ENCODE measurements around the gene DISC1.
A peak's percentile ranks its signal among the peaks of the same experiment; 100 is the strongest.
"Not testable (repeated sequence)": the region's sequence is repeated elsewhere in the genome, so short reads cannot be mapped to it uniquely, and the experiment has no call there.

Gene DISC1

GRCh38 chr1:231639819-231640218 is 13.2 kb downstream of the DISC1 start:
- DNase-seq = no peak

DNA sequence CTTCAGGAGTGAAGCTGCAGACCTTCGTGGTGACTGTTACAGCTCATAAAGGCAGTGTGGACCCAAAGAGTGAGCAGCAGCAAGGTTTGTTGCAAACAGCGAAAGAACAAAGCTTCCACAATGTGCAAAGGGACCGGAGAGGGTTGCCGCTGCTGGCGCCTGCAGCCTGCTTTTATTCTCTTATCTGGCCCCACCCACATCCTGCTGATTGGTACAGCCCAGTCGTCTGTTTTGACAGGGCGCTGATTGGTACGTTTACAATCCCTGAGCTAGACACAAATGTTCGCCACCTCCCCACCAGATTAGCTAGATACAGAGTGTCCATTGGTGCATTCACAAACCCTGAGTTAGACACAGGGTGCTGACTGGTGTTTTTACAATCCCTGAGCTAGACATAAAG is 14.9 kb downstream of the DISC1 start:
- not testable (repeated sequence) for DNase-seq

DNA sequence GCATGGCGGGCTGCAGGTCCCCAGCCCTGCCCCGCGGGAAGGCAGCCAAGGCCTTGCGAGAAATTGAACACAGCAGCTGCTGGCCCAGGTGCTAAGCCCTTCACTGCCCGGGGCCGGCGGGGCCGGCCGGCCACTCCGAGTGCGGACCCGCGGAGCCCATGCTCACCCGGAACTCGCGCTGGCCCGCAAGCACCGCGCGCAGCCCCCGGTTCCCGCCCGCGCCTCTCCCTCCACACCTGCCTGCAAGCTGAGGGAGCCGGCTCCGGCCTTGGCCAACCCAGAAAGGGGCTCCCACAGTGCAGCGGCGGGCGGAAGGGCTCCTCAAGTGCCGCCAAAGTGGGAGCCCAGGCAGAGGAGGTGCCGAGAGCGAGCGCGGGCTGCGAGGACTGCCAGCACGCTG is 15.5 kb downstream of the DISC1 start:
- not testable (repeated sequence) for DNase-seq

GRCh38 chr1:231642618-231643017 is 16.0 kb downstream of the DISC1 start:
- no peak for DNase-seq

DNA sequence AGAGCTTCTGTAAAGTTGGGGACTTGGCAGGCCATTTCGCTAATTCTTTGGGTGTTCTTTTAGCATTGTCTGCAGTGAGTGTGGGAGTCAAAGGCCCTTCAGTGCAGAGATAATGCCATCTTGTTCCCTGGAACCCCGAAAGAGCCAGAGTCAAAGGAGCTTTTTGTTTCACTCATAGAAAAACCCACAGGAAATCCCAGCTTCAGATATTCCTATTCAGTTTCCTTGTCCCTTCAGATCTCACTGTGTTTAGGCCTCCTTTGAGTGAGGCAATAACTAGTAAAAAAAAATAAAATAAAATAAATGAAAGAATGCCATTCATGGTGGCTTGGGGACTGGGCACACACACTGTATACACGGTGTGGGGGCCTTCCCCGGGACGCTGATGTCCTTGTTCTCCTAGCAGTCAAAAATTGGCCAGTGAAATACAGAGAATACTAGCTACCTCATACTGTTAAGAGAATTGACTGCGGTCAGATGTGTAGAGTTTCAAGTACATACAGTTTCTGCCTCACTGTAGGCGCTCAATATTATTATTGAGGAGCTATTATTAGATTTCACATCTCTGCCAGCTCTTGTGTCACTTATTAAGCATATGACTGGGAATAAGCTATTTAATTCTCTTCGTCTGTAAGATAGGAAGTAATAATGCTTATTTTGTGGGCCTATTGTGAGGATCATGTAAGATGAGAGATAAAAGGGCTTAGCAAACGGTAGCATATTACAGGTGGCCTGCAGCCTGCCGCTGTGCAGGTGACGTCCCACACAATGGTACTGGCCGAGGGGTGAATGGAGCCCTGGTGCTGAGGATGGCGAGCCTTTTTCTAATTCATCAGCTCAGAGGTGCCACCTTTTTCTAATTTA is 16.7 kb downstream of the DISC1 start:
- no peak for DNase-seq

DNA sequence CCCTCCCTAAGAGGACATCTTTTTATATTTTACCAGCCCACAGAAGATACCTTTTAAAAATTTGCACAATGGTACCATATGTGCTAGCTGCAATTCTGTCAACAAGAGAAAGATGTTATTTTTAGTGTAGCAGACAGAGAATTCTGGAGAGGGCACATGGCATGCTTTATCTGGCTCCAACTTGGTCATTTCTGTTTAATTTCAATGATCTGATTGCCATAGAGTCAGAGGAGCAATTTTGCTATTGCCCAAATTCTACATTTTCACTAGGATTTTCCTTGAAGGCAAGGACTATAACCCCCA is 17.3 kb downstream of the DISC1 start:
- DNase-seq = no peak

GRCh38 chr1:231645634-231646033 is 19.0 kb downstream of the DISC1 start:
- DNase-seq = not testable (repeated sequence)

GRCh38 chr1:231646165-231646564 is 19.6 kb downstream of the DISC1 start:
- DNase-seq = not testable (repeated sequence)

- DNase-seq = peak; percentile 19
Observed at GRCh38 chr1:231651621-231652260, 25.2 kb downstream of the DISC1 start.

GRCh38 chr1:231653632-231654031 is 27.0 kb downstream of the DISC1 start:
- DNase-seq = no peak

DNA sequence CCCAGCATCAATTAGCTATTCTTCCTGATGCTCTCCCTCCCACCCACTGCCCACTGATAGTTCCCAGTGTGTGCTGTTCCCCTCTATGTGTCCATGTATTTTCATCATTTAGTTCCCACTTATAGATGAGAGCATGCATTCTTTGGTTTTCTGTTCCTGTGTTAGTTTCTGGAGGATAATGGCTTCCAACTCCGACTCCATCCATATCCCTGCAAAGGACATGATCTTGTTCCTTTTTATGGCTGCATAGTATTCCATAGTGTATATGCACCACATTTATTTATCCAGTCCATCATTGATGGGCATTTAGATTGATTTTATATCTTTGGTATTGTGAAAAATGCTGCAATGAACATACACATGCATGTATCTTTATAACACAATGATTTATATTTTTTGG is 30.2 kb downstream of the DISC1 start:
- DNase-seq = no peak

DNA sequence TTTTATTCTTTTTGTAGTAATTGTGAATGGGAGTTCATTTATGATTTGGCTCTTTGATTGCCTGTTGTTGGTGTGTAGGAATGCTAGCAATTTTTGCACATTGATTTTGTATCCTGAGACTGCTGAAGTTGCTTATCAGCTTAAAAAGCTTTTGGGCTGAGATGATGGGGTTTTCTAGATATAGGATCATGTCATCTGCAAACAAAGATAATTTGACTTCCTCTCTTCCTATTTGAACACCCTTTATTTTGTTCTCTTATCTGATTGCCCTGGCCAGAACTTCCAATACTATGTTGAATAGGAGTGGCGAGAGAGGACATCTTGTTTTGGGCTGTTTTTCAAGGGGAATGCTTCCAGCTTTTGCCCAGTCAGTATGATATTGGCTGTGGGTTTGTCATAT is 31.6 kb downstream of the DISC1 start:
- DNase-seq = not testable (repeated sequence)

DNA sequence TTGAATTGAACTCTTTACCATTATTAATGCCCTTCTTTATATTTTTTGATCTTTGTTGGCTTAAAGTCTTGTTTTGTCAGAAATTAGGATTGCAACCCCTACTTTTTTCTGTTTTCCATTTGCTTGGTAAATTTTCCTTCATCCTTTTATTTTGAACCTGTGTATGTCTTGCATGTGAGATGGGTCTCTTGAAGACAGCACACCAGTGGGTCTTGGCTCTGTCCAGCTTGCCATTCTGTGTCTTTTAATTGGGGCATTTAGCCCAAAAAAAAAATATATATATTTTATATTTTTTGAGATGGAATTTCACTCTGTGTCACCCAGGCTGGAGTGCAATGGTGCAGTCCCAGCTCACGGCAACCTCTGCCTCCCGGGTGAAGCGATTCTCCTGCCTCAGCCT is 33.6 kb downstream of the DISC1 start:
- DNase-seq = no peak

DNA sequence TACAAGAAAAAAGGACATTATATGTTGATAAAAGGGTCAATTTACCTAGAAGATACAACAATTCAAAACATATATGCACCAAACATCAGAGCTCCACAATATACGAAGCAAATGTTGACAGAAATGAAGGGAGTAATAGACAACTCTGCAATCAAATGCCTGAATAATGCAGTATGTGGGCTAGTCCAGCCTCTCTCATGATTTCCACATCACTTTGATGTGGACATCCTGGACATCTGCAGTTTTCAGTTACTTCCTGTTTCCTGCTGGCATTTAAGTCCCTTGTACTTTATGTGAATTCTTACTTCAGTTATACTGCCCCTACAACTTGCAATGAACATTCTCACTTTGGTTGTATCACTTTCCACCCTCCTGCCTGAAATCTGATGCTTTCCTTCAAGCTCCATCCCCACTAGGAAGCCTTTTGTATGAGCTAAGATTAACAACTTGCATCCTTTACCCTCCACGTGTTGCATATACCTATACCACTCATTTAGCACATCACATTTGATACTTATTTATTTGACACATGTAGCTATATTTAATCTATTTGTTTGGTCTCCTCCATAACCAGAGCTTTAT is 36.7 kb downstream of the DISC1 start:
- DNase-seq = no peak

- DNase-seq = no peak
Observed at GRCh38 chr1:231665101-231665500, 38.5 kb downstream of the DISC1 start.

GRCh38 chr1:231665726-231666125 is 39.1 kb downstream of the DISC1 start:
- no peak for DNase-seq

DNA sequence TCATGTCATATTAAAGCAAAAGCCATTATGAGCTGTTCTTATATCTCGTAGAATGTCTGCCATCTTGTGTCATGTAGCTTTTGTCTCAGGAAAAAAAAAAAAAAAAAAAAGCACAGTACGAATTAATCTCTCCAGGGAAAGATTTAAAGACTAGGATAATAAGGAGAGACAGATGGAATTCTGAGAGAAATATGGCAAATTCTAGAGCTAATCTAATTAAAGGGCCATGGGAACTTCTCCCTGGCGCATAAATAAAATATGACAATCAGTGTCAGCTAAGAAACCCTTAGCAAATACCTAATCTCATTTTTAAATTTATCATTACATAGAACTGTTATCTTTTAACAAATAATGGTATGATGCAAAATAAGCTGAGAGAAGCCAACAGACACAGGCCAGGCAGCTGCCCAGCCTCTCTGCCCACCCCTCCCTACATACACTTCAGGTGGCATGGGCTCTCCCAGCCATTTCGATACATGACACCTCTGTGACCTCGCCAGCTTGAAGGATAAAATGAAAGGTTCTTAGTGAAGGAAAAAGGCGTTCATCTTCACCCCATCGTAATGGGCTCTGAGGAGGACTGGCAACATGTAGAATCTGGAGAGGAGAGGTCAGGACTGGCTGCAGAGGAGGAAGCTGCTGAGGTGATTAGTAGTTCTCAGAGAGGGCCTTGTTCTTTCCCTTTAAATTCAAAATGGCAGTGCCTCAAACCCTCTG is 39.8 kb downstream of the DISC1 start:
- DNase-seq = no peak

DNA sequence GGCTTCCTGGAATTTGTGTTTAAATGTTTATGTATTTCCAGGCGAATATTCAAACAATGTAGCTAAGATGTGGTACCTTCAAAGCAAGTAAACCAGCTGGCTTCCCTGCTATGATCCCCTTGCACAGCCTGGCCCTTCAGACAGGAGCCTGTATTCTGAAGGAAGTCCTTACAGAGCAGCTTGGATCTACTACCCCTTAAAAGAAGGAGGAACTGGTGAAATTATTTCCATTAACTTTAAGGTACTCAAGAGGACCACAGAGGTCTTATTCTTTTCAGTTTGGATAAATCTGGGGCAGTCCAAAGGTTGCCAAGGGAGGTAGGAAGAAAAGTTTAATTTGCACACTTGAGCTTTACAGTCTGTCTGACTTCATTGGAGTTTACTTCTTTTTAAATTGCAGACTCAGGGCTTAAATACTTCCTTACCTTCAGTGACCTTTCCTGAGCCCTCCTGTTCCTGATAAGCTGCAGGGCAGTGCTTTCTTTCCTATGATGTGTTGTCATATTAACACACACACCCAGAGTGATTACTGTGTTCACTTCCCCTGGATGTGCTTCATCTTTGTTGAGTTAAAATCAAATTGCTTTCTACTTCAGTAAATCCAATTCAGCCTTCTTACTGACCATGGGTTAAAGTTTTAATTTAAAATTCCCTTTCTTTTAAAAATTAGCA is 40.5 kb downstream of the DISC1 start:
- no peak for DNase-seq

- no peak for DNase-seq
Observed at GRCh38 chr1:231667896-231668506, 41.4 kb downstream of the DISC1 start.

DNA sequence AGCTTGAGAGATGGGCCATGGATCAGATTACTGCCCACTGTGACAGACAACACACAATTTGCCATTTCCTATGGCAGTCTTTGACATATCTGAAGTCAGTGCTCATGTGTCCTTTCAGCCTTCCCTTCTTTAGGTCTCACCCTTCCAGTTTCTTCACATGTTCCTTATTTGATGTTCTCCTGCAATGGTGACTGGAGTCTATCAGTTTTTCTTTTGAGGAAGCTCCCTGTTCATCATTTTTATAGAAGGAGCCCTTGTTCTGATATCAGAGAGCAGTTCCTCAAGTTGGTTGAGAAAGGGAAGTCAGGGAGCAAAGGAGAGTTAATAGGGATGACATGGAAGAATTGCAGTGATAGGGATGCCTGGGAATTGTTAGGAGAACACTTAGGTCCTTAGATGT is 42.2 kb downstream of the DISC1 start:
- DNase-seq = no peak

DNA sequence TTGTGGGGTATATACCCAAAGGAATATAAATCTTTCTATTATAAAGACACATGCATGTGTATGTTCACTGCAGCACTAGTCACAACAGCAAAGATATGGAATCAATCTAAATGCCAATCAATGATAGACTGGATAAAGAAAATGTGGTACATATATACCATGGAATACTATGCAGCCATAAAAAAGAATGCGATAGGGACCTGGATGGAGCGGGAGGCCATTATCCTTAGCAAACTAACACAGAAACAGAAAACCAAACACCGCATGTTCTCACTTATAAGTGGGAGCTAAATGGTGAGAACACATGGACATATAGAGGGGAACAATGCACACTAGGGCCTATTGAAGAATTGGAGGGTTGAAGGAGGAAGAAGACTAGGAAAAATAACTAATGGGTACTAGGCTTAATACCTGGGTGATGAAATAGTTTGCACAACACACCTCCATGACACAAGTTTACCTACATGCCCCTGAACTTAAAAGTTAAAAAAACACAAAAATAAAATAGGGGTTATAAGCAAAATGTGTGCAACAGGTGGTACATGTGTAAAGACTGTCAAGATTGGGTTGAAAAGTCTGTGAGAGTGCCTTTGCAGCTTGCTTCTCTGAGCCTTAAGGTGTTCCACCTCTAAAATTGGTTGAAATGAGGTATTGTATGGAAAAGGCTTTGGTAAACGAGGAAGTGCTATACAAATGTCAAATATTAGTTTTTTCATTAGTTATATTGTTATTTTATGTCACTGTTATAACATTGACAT is 43.5 kb downstream of the DISC1 start:
- not testable (repeated sequence) for DNase-seq

GRCh38 chr1:231670755-231671154 is 44.2 kb downstream of the DISC1 start:
- DNase-seq = no peak
